K562 (cell line): Measurements from ENCODE around the gene AGAP1. TPM values are rescaled to one million over a fixed set of nuclear protein-coding genes. Genes with fewer than 3 reads are reported as not detected.
A peak's percentile ranks its signal among the peaks of the same experiment; 100 is the strongest.

Experiments
- ATAC-seq: fragments of 200-7000 bp; cut with Tn5 transposase; 3 replicates; pipeline ENCODE4 v1.9.1; 2020; ENCODE audit warnings: moderate library complexity
- BruUV-seq: library from RNA; stranded (reverse); fragments of 400-500 nt; replicated peaks from 2 replicates; lab custom pipeline; 2021; lab: Mats Ljungman, UMichigan
- CTCF ChIA-PET: fragments of 300-600 bp; formaldehyde crosslinking; extraction: SDS; loops from one replicate; lab custom pipeline; 2021; ENCODE audit warnings: low intra/inter-chr PET ratio; lab: Yijun Ruan, JAX
- POLR2A ChIA-PET: fragments of 300-600, 350-650 bp; sonication (Branson Sonifier 250); formaldehyde crosslinking; extraction: SDS; loops from one replicate; lab custom pipeline; 2021; ENCODE audit warnings: antibody characterized with exemption, inconsistent platforms; lab: Yijun Ruan, JAX
- DNase-seq, 4 experiments: peaks; one replicate each; pipeline versions ENCODE4 v3.0.0 to v3.0.0-alpha.2; 2011 to 2018; ENCODE audit warnings: low spot score in 3 of 4, mixed read lengths in 3 of 4; ENCODE audit errors: extremely low read depth in 1 of 4
- FAIRE-seq: peaks from 2 replicates; lab custom pipeline; 2011; peaks lifted over from hg19 to GRCh38; lab: Jason Lieb, UNC
- H2AFZ ChIP-seq: 2 replicates; pipeline ENCODE4 v1.6.0; 2011; ENCODE audit warnings: low read depth, low read length, control low read depth, inconsistent platforms
- H3K27ac ChIP-seq: fragments of 200-600 bp; 3 replicates; pipeline ENCODE4 v1.8.0; 2011; ENCODE audit warnings: low read depth, mild to moderate bottlenecking, control low read depth, inconsistent platforms, low read length, moderate library complexity, mixed read lengths; ENCODE audit errors: extremely low read depth
- H3K27me3 ChIP-seq, 2 experiments: fragments of 300-600 bp in 1 of 2; 2 replicates in 1 of 2; 3 replicates in 1 of 2; pipeline versions ENCODE4 v1.6.0 to v1.8.0; 2011; ENCODE audit warnings: inconsistent platforms in 2 of 2, low read length in 2 of 2, mild to moderate bottlenecking in 1 of 2, mixed read lengths in 1 of 2, moderate library complexity in 1 of 2; ENCODE audit not compliant: control insufficient read depth in 2 of 2, insufficient read depth in 2 of 2
- H3K36me3 ChIP-seq: fragments of 300-600 bp; 3 replicates; pipeline ENCODE4 v1.8.0; 2011; ENCODE audit warnings: mild to moderate bottlenecking, low read length, inconsistent platforms; ENCODE audit not compliant: control insufficient read depth, insufficient read depth
- H3K4me1 ChIP-seq, 2 experiments: fragments of 200-600 bp in 1 of 2; replicated peaks in 1 of 2; 2 replicates in 1 of 2; 3 replicates in 1 of 2; pipeline versions ENCODE4 v1.5.1 to v1.8.0; 2011; ENCODE audit warnings: inconsistent platforms in 2 of 2, low read length in 2 of 2, mild to moderate bottlenecking in 1 of 2, mixed read lengths in 1 of 2, moderate library complexity in 1 of 2; ENCODE audit not compliant: control insufficient read depth in 2 of 2, insufficient read depth in 2 of 2
- H3K4me2 ChIP-seq: 2 replicates; pipeline ENCODE4 v1.6.1; 2011; ENCODE audit warnings: low read length, control low read depth, inconsistent platforms, mixed read lengths; ENCODE audit not compliant: insufficient read depth
- H3K4me3 ChIP-seq: fragments of 200-600 bp; sonication (generic), shearing (Covaris generic); 2 replicates; pipeline ENCODE4 v1.5.1; 2016; ENCODE audit warnings: control low read depth, inconsistent platforms
- H3K79me2 ChIP-seq: fragments of 200-600 bp; 3 replicates; pipeline ENCODE4 v1.8.0; 2011; ENCODE audit warnings: low read length, inconsistent platforms; ENCODE audit not compliant: control insufficient read depth, insufficient read depth
- H3K9ac ChIP-seq, 2 experiments: 2 replicates each; pipeline versions ENCODE4 v1.6.0 to v1.6.1; 2011; ENCODE audit warnings: low read depth in 2 of 2, low read length in 2 of 2, control low read depth in 1 of 2, inconsistent platforms in 1 of 2, mild to moderate bottlenecking in 1 of 2, mixed read lengths in 1 of 2; ENCODE audit not compliant: insufficient read depth in 1 of 2
- H3K9me1 ChIP-seq: one replicate; pipeline ENCODE4 v1.6.0; 2011; ENCODE audit warnings: inconsistent platforms, mild to moderate bottlenecking, low read length, moderate library complexity; ENCODE audit not compliant: control insufficient read depth, insufficient read depth
- H3K9me3 ChIP-seq: replicated peaks from 2 replicates; pipeline ENCODE4 v1.5.1; 2011; ENCODE audit warnings: low read depth, low read length, inconsistent platforms; ENCODE audit not compliant: control insufficient read depth, insufficient read depth
- H4K20me1 ChIP-seq: replicated peaks from 2 replicates; pipeline ENCODE4 v1.6.1; 2011; ENCODE audit warnings: low read length, inconsistent platforms, mixed read lengths; ENCODE audit not compliant: control insufficient read depth, insufficient read depth
- CHD1 ChIP-seq: fragments of 200-600 bp; sonication (generic); IDR thresholded peaks from one replicate; pipeline ENCODE4 v1.6.1; 2012; ENCODE audit warnings: mild to moderate bottlenecking, moderate library complexity, low read length, inconsistent platforms
- DMBX1 ChIP-seq: fragments of 250-450 bp; sonication (Bioruptor Pico); IDR thresholded peaks from 2 replicates; pipeline ENCODE4 v1.8.0; 2022; ENCODE audit warnings: inconsistent platforms, mild to moderate bottlenecking, moderate library complexity, borderline replicate concordance
- FOXJ3 ChIP-seq: sonication (generic); formaldehyde crosslinking; IDR thresholded peaks from 2 replicates; pipeline ENCODE4 v1.4.0; 2020; ENCODE audit warnings: mild to moderate bottlenecking, missing genetic modification reagents
- NFIC ChIP-seq: fragments of 450-650 bp; IDR thresholded peaks from 2 replicates; pipeline ENCODE4 v1.6.1; 2017; ENCODE audit warnings: mild to moderate bottlenecking, inconsistent platforms
- PPARD ChIP-seq: fragments of 250-450 bp; sonication (Bioruptor Pico); IDR thresholded peaks from 2 replicates; pipeline ENCODE4 v1.8.0; 2022; ENCODE audit warnings: inconsistent platforms, mild to moderate bottlenecking, moderate library complexity
- YY1 ChIP-seq, 3 experiments: IDR thresholded peaks; 2 replicates each; pipeline ENCODE4 v1.6.1; 2011; ENCODE audit warnings: low read length in 2 of 3, mild to moderate bottlenecking in 2 of 3, moderate library complexity in 2 of 3, borderline replicate concordance in 1 of 3, control low read depth in 1 of 3, low read depth in 1 of 3; ENCODE audit not compliant: insufficient read depth in 3 of 3, insufficient replicate concordance in 2 of 3, control insufficient read depth in 1 of 3, insufficient read length in 1 of 3; ENCODE audit errors: extremely low read depth in 1 of 3
- ZBED1 ChIP-seq: IDR thresholded peaks from 2 replicates; pipeline ENCODE4 v1.6.1; 2014
- ZNF449 ChIP-seq: fragments of 250-450 bp; sonication (Bioruptor Pico); IDR thresholded peaks from 2 replicates; pipeline ENCODE4 v1.8.0; 2022; ENCODE audit warnings: moderate library complexity, mild to moderate bottlenecking, inconsistent platforms
- ZNF717 ChIP-seq: fragments of 250-450 bp; sonication (Bioruptor Pico); IDR thresholded peaks from 2 replicates; pipeline ENCODE4 v1.5.0; 2021
- ZNF830 ChIP-seq: fragments of 250-450 bp; sonication (Bioruptor Pico); IDR thresholded peaks from 2 replicates; pipeline ENCODE4 v1.5.0; 2021; ENCODE audit warnings: mild to moderate bottlenecking
- WGBS: fragments of 100-300 bp; shearing (Covaris generic); methylation state at CpG from one replicate; pipeline ENCODE4 v1.1.6; 2016; ENCODE audit warnings: low coverage, mixed read lengths; ENCODE audit not compliant: insufficient coverage; ENCODE audit errors: missing lambda C conversion rate; 5-methylcytosine and 5-hydroxymethylcytosine counted together
- in situ Hi-C: fragments of 300-500 bp; cut with MboI; formaldehyde crosslinking; loops from 4 replicates; pipeline ENCODE4 v1.15.0; 2018; ENCODE audit warnings: inconsistent platforms, mixed read lengths
- intact Hi-C: fragments of 100-400 bp; cut with micrococcal nuclease; formaldehyde crosslinking; loops from 2 replicates; pipeline ENCODE4 v1.14.2; 2022
- polyA plus RNA-seq, 8 experiments: library from polyadenylated mRNA; depleted of rRNA in 4 of 8; stranded (reverse) in 5 of 8; unstranded in 3 of 8; fragments of >200 nt; fragmentation: Nextera tagmentation in 2 of 8; fragmentation: Illumina TruSeq in 1 of 8; extraction: Ambion mirVana in 2 of 8; extraction: Trizol in 1 of 8; gene quantifications; 2 replicates each; pipeline versions ENCODE4 v1.2.1 to v1.2.3, GENCODE V29; 2011 to 2014; ENCODE audit warnings: inconsistent platforms in 1 of 8, missing spikeins in 1 of 8
- total RNA-seq, 7 experiments: library from RNA; depleted of rRNA in 6 of 7; stranded (reverse); fragments of >200 nt in 6 of 7; fragmentation: Illumina TruSeq in 2 of 7; extraction: Trizol in 2 of 7; gene quantifications; 2 replicates each; pipeline versions ENCODE4 v1.2.1 to v1.2.3, GENCODE V29; 2011 to 2021; ENCODE audit warnings: low replicate concordance in 1 of 7
- TF ChIP-seq, protein P1 (sequence below): IDR thresholded peaks from 3 replicates; pipeline ENCODE4 v1.6.1; 2011; ENCODE audit warnings: borderline replicate concordance, mild to moderate bottlenecking; ENCODE audit not compliant: insufficient read length, insufficient read depth

The AGAP1 gene
- total and polyA plus RNA-seq, 9 of the 15 experiments (the other 6 are each of a cell fraction or from before 2014, with no cell fraction given): 1.3 to 24.0 (median 10.6) TPM

GRCh38 chr2:235573331-235574221, 79.7 kb downstream of the AGAP1 start:
- Histone ChIP-seq H3K4me1 (peaks cover 5% of the 10 kb centered on the region in 2 experiments; a peak in 2 of 5 replicates), H4K20me1 (peaks cover 33% of the 10 kb centered on the region), H3K27me3 (no peaks in the 10 kb centered on the region), H3K9ac (no peak overlapping the region)
- POLR2A ChIA-PET: no interaction called here
- no TSS peak for BruUV-seq
- peak; percentile 31; the same call in 1 of the 3 replicates for ATAC-seq
- in situ Hi-C loops: no loop called here
- no peak for TF ChIP-seq DMBX1 (CRISPR knock-in tag)
- TF ChIP-seq CHD1: no peak
- 0 out of 2 replicates have a peak, but pooled peaks have one; percentile 12 for TF ChIP-seq NFIC
- TF ChIP-seq, all 486 proteins: peak for 1
- Histone ChIP-seq H3K27ac (no peak overlapping the region), H3K79me2 (peaks cover 87% of the 10 kb centered on the region), H3K36me3 (no peaks in the 10 kb centered on the region; the same call in 2 of the 3 replicates), H2AFZ (no peak overlapping the region), H3K4me3 (no peak overlapping the region), H3K9me1 (peaks cover 3% of the 10 kb centered on the region), H3K4me2 (no peak overlapping the region), H3K9me3 (no peaks in the 10 kb centered on the region)
- FAIRE-seq: no peak
- intact Hi-C loops: no loop called here
- WGBS: 74% methylated on average over 8 of the region's 12 CpGs
- no peak for DNase-seq
- CTCF ChIA-PET: no interaction called here

GRCh38 chr2:235575431-235575830, 81.6 kb downstream of the AGAP1 start:
- Histone ChIP-seq H3K36me3 (no peaks in the 10 kb centered on the region; the same call in 2 of the 3 replicates), H4K20me1 (peaks cover 33% of the 10 kb centered on the region), H3K27me3 (no peaks in the 10 kb centered on the region), H3K9me1 (peaks cover 3% of the 10 kb centered on the region), H3K4me1 (peaks cover 0 to 5% of the 10 kb centered on the region in 2 experiments; a peak in 2 of 5 replicates), H2AFZ (no peak overlapping the region), H3K9ac (no peak overlapping the region), H3K4me2 (no peak overlapping the region), H3K4me3 (no peak overlapping the region), H3K27ac (no peak overlapping the region), H3K79me2 (peaks cover 88% of the 10 kb centered on the region), H3K9me3 (no peaks in the 10 kb centered on the region)
- no peak for FAIRE-seq
- CTCF ChIA-PET: no interaction called here
- no peak for ATAC-seq
- DNase-seq: no peak
- intact Hi-C loops: no loop called here
- POLR2A ChIA-PET: no interaction called here
- WGBS: 57% methylated on average over 5 of the region's 8 CpGs
- in situ Hi-C loops: no loop called here
- BruUV-seq: no TSS peak
- TF ChIP-seq, protein P1, sequence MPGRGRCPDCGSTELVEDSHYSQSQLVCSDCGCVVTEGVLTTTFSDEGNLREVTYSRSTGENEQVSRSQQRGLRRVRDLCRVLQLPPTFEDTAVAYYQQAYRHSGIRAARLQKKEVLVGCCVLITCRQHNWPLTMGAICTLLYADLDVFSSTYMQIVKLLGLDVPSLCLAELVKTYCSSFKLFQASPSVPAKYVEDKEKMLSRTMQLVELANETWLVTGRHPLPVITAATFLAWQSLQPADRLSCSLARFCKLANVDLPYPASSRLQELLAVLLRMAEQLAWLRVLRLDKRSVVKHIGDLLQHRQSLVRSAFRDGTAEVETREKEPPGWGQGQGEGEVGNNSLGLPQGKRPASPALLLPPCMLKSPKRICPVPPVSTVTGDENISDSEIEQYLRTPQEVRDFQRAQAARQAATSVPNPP: no peak
- no peak for TF ChIP-seq ZNF830
- no peak for TF ChIP-seq FOXJ3
- no peak for TF ChIP-seq YY1 (IDR thresholded peaks at IDR 0.05; ENCODE audit: borderline replicate concordance in 1 of 3, control insufficient read depth in 1 of 3, extremely low read depth in 1 of 3, insufficient read depth in 3 of 3, insufficient read length in 1 of 3, insufficient replicate concordance in 2 of 3, low read depth in 1 of 3, low read length in 2 of 3)
- TF ChIP-seq PPARD (CRISPR knock-in tag): no peak
- TF ChIP-seq ZNF717 (CRISPR knock-in tag): no peak
- no peak for TF ChIP-seq ZNF449
- no peak for TF ChIP-seq ZBED1
